ENCODE results near the gene DAPL1. TPM values are rescaled to one million over a fixed set of nuclear protein-coding genes. Genes with fewer than 3 reads are reported as not detected.

Gene DAPL1
- total RNA-seq, 4 donors from 2014 or later: not detected

DNA sequence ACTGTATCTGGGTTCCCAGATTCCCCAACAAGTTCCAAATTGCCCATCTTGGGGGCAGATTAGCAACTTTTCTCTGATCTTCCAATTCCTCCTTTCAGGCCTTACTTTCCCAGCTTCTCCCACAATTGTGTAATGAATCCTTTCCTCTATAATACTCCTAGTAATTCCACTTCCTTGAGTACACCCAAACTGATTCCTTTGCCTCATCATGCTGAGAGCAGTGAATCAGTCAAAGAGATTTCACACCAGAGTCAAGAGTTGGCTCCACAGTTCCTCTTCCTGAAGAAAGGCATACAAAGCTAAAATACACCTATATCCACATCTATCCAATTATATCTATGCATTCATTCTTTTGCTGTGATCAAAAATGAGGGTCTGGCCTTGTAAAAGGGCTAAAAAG is 28.6 kb upstream of the DAPL1 start:
- Histone ChIP-seq H3K4me1 (no peaks in the 10 kb centered on the region), H3K27ac (replicated peaks in 1 of 4) (no peak overlapping the region), H3K4me3 (no peak overlapping the region), H3K9me3 (no peaks in the 10 kb centered on the region), H3K36me3 (no peaks in the 10 kb centered on the region), H3K27me3 (no peaks in the 10 kb centered on the region)
- TF ChIP-seq EP300 (IDR thresholded peaks at IDR 0.05): no peak
- TF ChIP-seq POLR2A (IDR thresholded peaks at IDR 0.05; ENCODE audit: low read depth): no peak
- no peak for TF ChIP-seq POLR2AphosphoS5 (IDR thresholded peaks at IDR 0.05)
- TF ChIP-seq, protein P1, sequence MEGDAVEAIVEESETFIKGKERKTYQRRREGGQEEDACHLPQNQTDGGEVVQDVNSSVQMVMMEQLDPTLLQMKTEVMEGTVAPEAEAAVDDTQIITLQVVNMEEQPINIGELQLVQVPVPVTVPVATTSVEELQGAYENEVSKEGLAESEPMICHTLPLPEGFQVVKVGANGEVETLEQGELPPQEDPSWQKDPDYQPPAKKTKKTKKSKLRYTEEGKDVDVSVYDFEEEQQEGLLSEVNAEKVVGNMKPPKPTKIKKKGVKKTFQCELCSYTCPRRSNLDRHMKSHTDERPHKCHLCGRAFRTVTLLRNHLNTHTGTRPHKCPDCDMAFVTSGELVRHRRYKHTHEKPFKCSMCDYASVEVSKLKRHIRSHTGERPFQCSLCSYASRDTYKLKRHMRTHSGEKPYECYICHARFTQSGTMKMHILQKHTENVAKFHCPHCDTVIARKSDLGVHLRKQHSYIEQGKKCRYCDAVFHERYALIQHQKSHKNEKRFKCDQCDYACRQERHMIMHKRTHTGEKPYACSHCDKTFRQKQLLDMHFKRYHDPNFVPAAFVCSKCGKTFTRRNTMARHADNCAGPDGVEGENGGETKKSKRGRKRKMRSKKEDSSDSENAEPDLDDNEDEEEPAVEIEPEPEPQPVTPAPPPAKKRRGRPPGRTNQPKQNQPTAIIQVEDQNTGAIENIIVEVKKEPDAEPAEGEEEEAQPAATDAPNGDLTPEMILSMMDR (IDR thresholded peaks at IDR 0.05): no peak
- intact Hi-C loops (cut with DNase I): no loop called here
- DNase-seq (ENCODE audit: extremely low spot score): no peak

DNA sequence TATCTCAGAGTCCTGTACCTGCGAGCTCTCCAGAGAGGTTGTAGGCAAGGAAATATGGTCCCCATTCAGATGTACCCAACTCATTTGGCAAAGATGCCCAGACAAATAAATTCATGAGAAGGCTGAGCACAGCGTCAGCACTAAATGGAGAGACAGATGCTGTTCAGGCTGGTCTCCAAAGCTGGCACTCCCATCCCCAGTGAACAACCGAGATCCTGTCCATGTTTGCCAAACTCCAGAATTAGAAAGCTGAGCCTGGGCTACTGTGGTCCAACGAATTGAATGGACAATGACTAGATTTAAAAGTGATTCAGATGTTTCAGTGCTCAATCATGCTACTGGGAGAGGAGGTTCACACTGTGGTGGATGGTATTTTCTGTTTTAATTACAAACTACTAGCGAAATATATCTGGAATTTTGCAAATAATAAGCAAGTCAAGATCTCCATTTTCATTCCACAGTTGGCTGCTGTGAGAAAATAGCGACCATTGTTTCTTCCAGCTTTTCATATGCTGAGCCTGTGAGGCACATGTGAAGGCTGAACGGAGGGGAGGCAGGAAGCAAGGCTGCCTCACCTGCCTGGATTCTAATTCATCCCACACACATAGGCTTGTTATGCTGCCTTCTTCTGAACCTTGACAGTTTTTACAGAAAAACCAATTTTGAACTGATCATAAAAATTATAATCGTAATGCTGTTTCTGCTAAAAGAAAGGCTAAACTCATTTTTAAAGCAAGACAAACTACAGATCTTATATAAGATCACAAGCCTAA is 22.6 kb upstream of the DAPL1 start:
- Histone ChIP-seq H3K9me3 (no peaks in the 10 kb centered on the region), H3K4me3 (no peak overlapping the region), H3K4me1 (no peaks in the 10 kb centered on the region), H3K27me3 (no peaks in the 10 kb centered on the region), H3K36me3 (no peaks in the 10 kb centered on the region), H3K27ac (replicated peaks in 1 of 4) (no peak overlapping the region)
- intact Hi-C loops (cut with DNase I): no loop called here
- no peak for DNase-seq (ENCODE audit: extremely low spot score)
- TF ChIP-seq, protein P1 (IDR thresholded peaks at IDR 0.05): no peak
- no peak for TF ChIP-seq POLR2A (IDR thresholded peaks at IDR 0.05; ENCODE audit: low read depth)
- no peak for TF ChIP-seq POLR2AphosphoS5 (IDR thresholded peaks at IDR 0.05)
- 78% methylated on average over 8 of the region's 8 CpGs for WGBS

DNA sequence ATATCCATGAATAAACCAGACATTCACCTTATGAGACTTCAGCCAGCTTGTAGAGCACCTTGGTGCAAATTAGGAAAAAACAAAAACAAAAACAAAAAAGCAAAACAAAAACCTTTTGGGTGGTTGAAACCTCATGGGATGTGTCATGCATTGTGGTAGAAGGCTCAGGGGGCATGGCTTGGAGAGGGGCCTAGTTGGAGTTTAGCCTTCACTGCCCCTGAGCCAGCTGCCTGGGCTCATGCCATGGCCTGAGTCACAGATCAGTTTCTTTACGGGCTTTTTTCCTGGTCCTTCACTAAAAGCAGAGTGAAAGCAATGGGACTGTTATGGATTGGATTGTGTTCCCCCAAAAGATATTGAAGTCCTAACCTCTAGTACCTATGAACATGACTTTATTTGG is 22.0 kb upstream of the DAPL1 start:
- no peaks in the 10 kb centered on the region for H3K36me3 ChIP-seq
- no peaks in the 10 kb centered on the region for H3K9me3 ChIP-seq
- WGBS: 55% methylated on average over 1 of the region's 1 CpG
- no peak for TF ChIP-seq POLR2A (IDR thresholded peaks at IDR 0.05; ENCODE audit: low read depth)
- no peak for TF ChIP-seq EP300 (IDR thresholded peaks at IDR 0.05)
- TF ChIP-seq POLR2AphosphoS5 (IDR thresholded peaks at IDR 0.05): no peak
- TF ChIP-seq, protein P1 (IDR thresholded peaks at IDR 0.05): no peak
- DNase-seq (ENCODE audit: extremely low spot score): no peak
- H3K27ac ChIP-seq (replicated peaks in 1 of 4): no peak overlapping the region
- H3K4me3 ChIP-seq: no peak overlapping the region
- H3K27me3 ChIP-seq: no peaks in the 10 kb centered on the region
- no peaks in the 10 kb centered on the region for H3K4me1 ChIP-seq
- intact Hi-C loops (cut with DNase I): no loop called here

DNA sequence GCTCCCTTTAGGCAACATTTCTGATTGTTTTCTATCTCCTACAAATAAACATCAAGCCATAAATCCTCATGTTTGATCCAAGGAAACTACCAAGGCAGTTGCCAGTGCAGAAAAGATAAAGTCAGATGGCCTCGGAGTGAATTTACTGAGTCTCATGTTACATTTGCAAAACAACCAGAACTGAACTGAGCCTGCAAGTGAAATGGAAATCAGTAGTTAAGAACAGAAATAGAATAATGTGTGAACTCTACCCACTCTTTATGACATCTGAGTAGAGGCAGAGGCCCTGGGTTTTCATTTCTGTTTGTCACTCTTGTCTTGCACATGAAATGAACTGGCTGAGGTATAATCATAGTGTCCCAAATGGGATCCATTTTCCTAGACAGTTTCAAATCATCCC is 20.4 kb upstream of the DAPL1 start:
- no peaks in the 10 kb centered on the region for H3K27me3 ChIP-seq
- no peaks in the 10 kb centered on the region for H3K9me3 ChIP-seq
- H3K4me1 ChIP-seq: no peaks in the 10 kb centered on the region
- DNase-seq (ENCODE audit: extremely low spot score): no peak
- H3K4me3 ChIP-seq: no peak overlapping the region
- intact Hi-C loops (cut with DNase I): no loop called here
- TF ChIP-seq POLR2AphosphoS5 (IDR thresholded peaks at IDR 0.05) (no peak), EP300 (IDR thresholded peaks at IDR 0.05) (no peak), POLR2A (IDR thresholded peaks at IDR 0.05; ENCODE audit: low read depth) (no peak)
- TF ChIP-seq, protein P1 (IDR thresholded peaks at IDR 0.05): no peak
- 56% methylated on average over 1 of the region's 1 CpG for WGBS
- no peak overlapping the region for H3K27ac ChIP-seq (replicated peaks in 1 of 4)
- no peaks in the 10 kb centered on the region for H3K36me3 ChIP-seq

Data from esophagus muscularis mucosa (tissue), 4 donors.